Transverse colon (tissue), 4 donors: ENCODE data around the gene LARGE1. TPM values are rescaled to one million over a fixed set of nuclear protein-coding genes. Genes with fewer than 3 reads are reported as not detected.

Experiments
- DNase-seq: peaks from one replicate; pipeline ENCODE4 v3.0.0-alpha.2; 2019
- H3K27ac ChIP-seq, 4 donors: fragments of 200-600 bp; sonication (generic); 2 replicates each; pipeline ENCODE4 v1.5.1; 2016 to 2018; ENCODE audit warnings: inconsistent platforms in 4 of 4
- H3K27me3 ChIP-seq: fragments of 200-600 bp; sonication (generic); 2 replicates; pipeline ENCODE4 v1.5.1; 2017; ENCODE audit warnings: inconsistent platforms
- H3K36me3 ChIP-seq, 4 donors: fragments of 200-600 bp; sonication (generic); 2 replicates each; pipeline ENCODE4 v1.5.1; 2017 to 2019; ENCODE audit warnings: inconsistent platforms in 4 of 4
- H3K4me1 ChIP-seq, 4 donors: fragments of 200-600 bp; sonication (generic); 2 replicates each; pipeline ENCODE4 v1.5.1; 2017 to 2020; ENCODE audit warnings: inconsistent platforms in 4 of 4
- H3K4me3 ChIP-seq, 4 donors: fragments of 200-600 bp; sonication (generic); 1 replicate in 1 of 4; 2 replicates in 3 of 4; pipeline versions ENCODE4 v1.5.1 to v1.6.1; 2017 to 2019; ENCODE audit warnings: inconsistent platforms in 4 of 4
- H3K9me3 ChIP-seq, 2 donors: fragments of 200-600 bp; sonication (generic); 2 replicates each; pipeline ENCODE4 v1.5.1; 2017 to 2019; ENCODE audit warnings: inconsistent platforms in 2 of 2
- EP300 ChIP-seq: sonication (generic); formaldehyde crosslinking; IDR thresholded peaks from one replicate; pipeline ENCODE4 v1.6.1; 2017; ENCODE audit warnings: antibody characterized with exemption, low read depth
- POLR2A ChIP-seq: fragments of 450-650 bp; IDR thresholded peaks from one replicate; pipeline ENCODE4 v1.6.1; 2016; ENCODE audit warnings: antibody characterized with exemption, mild to moderate bottlenecking, moderate library complexity
- POLR2AphosphoS5 ChIP-seq, 3 donors: sonication (generic); formaldehyde crosslinking; IDR thresholded peaks; one replicate each; pipeline ENCODE4 v1.6.1; 2016; ENCODE audit warnings: antibody characterized with exemption in 3 of 3
- WGBS, 2 donors: methylation state at CpG; one replicate each; pipeline ENCODE4 v1.1.5; 2018; ENCODE audit warnings: low coverage in 1 of 2; 5-methylcytosine and 5-hydroxymethylcytosine counted together
- in situ Hi-C, 4 donors: fragments of 200-750 bp; cut with MboI; loops; one replicate each; pipeline versions ENCODE4 v1.15.0 to v1.15.1; 2017; ENCODE audit warnings: low sequenced_read_pairs in 3 of 4, low pct_ligation_motif_present in 1 of 4, low pct_unique_long_range_greater_than_20kb in 1 of 4
- intact Hi-C: fragments of 100-400 bp; cut with DNase I; formaldehyde crosslinking; loops from one replicate; pipeline ENCODE4 v1.15.1; 2023; ENCODE audit warnings: low total_unique reads
- total RNA-seq, 4 donors: library from RNA; depleted of rRNA; stranded (reverse); fragments of >200 nt; gene quantifications; one replicate each; pipeline ENCODE4 v1.1.0, GENCODE V29; 2016
- TF ChIP-seq, protein P1 (sequence below), 5 experiments: fragments of 200-600 bp in 3 of 5; fragments of 450-650 bp in 2 of 5; sonication (generic) in 3 of 5; IDR thresholded peaks; 1 replicate in 2 of 5; 2 replicates in 3 of 5; pipeline ENCODE4 v1.5.1; 2016 to 2017; ENCODE audit warnings: antibody characterized with exemption in 5 of 5, inconsistent platforms in 3 of 5, mild to moderate bottlenecking in 2 of 5, moderate library complexity in 1 of 5

LARGE1 gene
- total RNA-seq, 4 donors from 2014 or later: 46.5 to 304 (median 80.5) TPM

GRCh38 chr22:33873186-33873585, 47.1 kb downstream of the LARGE1 start:
- DNase-seq: no peak
- H3K27ac ChIP-seq: peak overlapping the region; percentile 4 to 50 (median 42)
- H3K4me1 ChIP-seq: peaks cover 17 to 44% (median 31%) of the 10 kb centered on the region in 4 donors
- H3K27me3 ChIP-seq: no peaks in the 10 kb centered on the region
- in situ Hi-C loops: no loop called here
- no peaks in the 10 kb centered on the region for H3K36me3 ChIP-seq
- 53 to 100% methylated on average over 2 to 14 of the region's 14 CpGs for WGBS, 2 donors
- intact Hi-C loops: no loop called here
- H3K4me3 ChIP-seq: no peak overlapping the region
- TF ChIP-seq POLR2AphosphoS5 (IDR thresholded peaks at IDR 0.05) (no peak), EP300 (no peak), POLR2A (no peak)
- TF ChIP-seq, protein P1, sequence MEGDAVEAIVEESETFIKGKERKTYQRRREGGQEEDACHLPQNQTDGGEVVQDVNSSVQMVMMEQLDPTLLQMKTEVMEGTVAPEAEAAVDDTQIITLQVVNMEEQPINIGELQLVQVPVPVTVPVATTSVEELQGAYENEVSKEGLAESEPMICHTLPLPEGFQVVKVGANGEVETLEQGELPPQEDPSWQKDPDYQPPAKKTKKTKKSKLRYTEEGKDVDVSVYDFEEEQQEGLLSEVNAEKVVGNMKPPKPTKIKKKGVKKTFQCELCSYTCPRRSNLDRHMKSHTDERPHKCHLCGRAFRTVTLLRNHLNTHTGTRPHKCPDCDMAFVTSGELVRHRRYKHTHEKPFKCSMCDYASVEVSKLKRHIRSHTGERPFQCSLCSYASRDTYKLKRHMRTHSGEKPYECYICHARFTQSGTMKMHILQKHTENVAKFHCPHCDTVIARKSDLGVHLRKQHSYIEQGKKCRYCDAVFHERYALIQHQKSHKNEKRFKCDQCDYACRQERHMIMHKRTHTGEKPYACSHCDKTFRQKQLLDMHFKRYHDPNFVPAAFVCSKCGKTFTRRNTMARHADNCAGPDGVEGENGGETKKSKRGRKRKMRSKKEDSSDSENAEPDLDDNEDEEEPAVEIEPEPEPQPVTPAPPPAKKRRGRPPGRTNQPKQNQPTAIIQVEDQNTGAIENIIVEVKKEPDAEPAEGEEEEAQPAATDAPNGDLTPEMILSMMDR (IDR thresholded peaks at IDR 0.05): no peak
- H3K9me3 ChIP-seq: no peaks in the 10 kb centered on the region

DNA sequence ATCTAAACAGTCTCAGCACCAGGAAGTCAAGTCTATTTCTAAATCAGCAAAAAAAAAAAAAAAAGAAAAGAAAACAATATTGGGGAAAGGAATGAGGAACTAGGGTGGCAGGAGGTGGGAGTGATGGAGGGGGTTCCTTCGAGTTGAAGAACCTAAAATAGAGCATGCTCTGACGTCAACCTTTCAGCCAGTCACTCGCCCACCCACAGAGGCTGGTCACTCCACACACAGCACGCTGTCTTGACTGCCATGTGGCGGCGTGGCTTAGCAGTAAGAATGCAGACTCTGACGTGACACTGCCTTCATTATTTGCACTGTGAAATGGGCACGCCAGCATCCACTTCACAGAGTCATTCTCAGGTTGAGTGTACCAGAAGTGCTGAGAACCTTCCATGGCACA, 48.3 kb downstream of the LARGE1 start:
- WGBS, 2 donors: 72 to 83% methylated on average over 8 of the region's 8 CpGs

DNA sequence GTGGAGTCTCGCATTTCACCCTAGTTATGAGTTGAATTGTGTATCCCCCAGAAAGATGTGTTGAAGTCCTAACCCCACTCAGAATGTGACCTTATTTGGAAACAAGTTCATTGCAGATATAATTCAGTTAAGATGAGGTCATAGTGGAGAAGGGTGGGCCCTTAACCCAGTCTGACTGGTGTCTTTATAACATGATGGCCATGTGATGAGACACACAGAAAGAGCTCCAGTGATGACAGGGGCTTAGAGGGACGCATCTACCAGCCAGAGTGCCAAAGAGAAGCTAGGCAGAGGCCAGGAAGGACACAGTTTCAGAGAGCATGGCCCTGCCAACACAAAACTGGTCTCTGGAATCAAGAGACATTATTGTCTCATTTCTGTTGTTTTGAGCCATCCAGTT, 50.3 kb downstream of the LARGE1 start:
- 88% methylated on average over 1 to 2 of the region's 2 CpGs for WGBS, 2 donors
- H3K4me3 ChIP-seq: no peak overlapping the region
- in situ Hi-C loops: no loop called here
- H3K27ac ChIP-seq: peak overlapping the region in 3 of 4 donors; percentile 32 to 43 (median 33)
- no peaks in the 10 kb centered on the region for H3K27me3 ChIP-seq
- intact Hi-C loops: no loop called here
- H3K4me1 ChIP-seq: peaks cover 26 to 64% (median 48%) of the 10 kb centered on the region in 4 donors
- TF ChIP-seq POLR2AphosphoS5 (IDR thresholded peaks at IDR 0.05): no peak
- no peak for TF ChIP-seq POLR2A
- TF ChIP-seq, protein P1 (IDR thresholded peaks at IDR 0.05): no peak
- TF ChIP-seq EP300: no peak
- DNase-seq: no peak
- no peaks in the 10 kb centered on the region for H3K36me3 ChIP-seq
- no peaks in the 10 kb centered on the region for H3K9me3 ChIP-seq

More for the DNA sequence above, 48.3 kb downstream of the LARGE1 start:
- intact Hi-C loops: no loop called here
- no peak for DNase-seq
- Histone ChIP-seq H3K4me1 (peaks cover 23 to 54% (median 42%) of the 10 kb centered on the region in 4 donors), H3K9me3 (no peaks in the 10 kb centered on the region), H3K36me3 (no peaks in the 10 kb centered on the region), H3K27me3 (no peaks in the 10 kb centered on the region), H3K4me3 (no peak overlapping the region), H3K27ac (peak overlapping the region in 1 of 4 donors; percentile 50)
- in situ Hi-C loops: no loop called here
- TF ChIP-seq POLR2A: no peak
- no peak for TF ChIP-seq EP300
- TF ChIP-seq, protein P1 (IDR thresholded peaks at IDR 0.05): no peak
- no peak for TF ChIP-seq POLR2AphosphoS5 (IDR thresholded peaks at IDR 0.05)

DNA sequence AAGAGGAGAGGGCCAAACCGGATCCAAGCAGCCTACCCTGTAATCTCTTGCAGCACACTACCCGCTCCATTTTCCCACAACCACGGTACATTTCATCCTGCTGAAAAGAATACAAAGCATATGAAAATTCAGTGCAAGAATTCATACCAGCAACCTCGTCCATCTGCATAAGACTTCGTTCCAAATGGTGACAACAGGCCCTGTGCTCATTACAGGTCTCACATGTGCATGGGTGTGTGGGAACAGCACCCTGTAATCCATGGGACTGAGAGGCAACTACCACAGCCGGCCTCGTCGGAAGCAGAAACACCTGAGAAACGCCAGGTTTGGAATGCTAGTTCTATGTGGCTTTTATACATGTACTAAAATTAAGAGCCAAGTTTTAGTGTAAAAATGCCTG, 52.3 kb downstream of the LARGE1 start:
- peaks cover 20 to 53% (median 31%) of the 10 kb centered on the region in 4 donors for H3K4me1 ChIP-seq
- whole genome bisulfite sequencing, 2 donors: 80 to 94% methylated on average over 1 to 9 of the region's 9 CpGs

More for the DNA sequence above, 52.3 kb downstream of the LARGE1 start:
- no peaks in the 10 kb centered on the region for H3K27me3 ChIP-seq
- H3K27ac ChIP-seq: peak overlapping the region; percentile 81 to 86 (median 82)
- H3K4me3 ChIP-seq: no peak overlapping the region
- H3K36me3 ChIP-seq: no peaks in the 10 kb centered on the region
- no peaks in the 10 kb centered on the region for H3K9me3 ChIP-seq
- in situ Hi-C loops: no loop called here
- DNase-seq: no peak
- intact Hi-C loops: no loop called here
- TF ChIP-seq POLR2AphosphoS5 (IDR thresholded peaks at IDR 0.05) (no peak), POLR2A (no peak), EP300 (no peak)
- TF ChIP-seq, protein P1 (IDR thresholded peaks at IDR 0.05): no peak
